IPS DF 6.9 (cell line): ENCODE data around the gene TAF8.

Experiments used
- DNase-seq: peaks from one replicate; pipeline ENCODE4 v3.0.0-alpha.2; 2013; ENCODE audit warnings: low read depth, low spot score
- H3K27ac ChIP-seq: one replicate; pipeline ENCODE4 v1.5.1; 2013; ENCODE audit warnings: low read length, control low read depth
- H3K27me3 ChIP-seq: 2 replicates; pipeline ENCODE4 v1.6.1; 2013; ENCODE audit warnings: mild to moderate bottlenecking, low read length; ENCODE audit not compliant: control insufficient read depth, insufficient read depth
- H3K36me3 ChIP-seq: 2 replicates; pipeline ENCODE4 v1.6.1; 2013; ENCODE audit warnings: low read length; ENCODE audit not compliant: control insufficient read depth, insufficient read depth
- H3K4me1 ChIP-seq: 2 replicates; pipeline ENCODE4 v1.6.1; 2013; ENCODE audit warnings: low read length; ENCODE audit not compliant: control insufficient read depth, insufficient read depth
- H3K4me3 ChIP-seq: 2 replicates; pipeline ENCODE4 v1.5.1; 2013; ENCODE audit warnings: mild to moderate bottlenecking, low read length
- H3K9me3 ChIP-seq: 2 replicates; pipeline ENCODE4 v1.6.1; 2013; ENCODE audit warnings: low read length, inconsistent platforms; ENCODE audit not compliant: control insufficient read depth, insufficient read depth
- WGBS: extraction: QIAGEN DNeasy Blood & Tissue Kit; methylation state at CpG from one replicate; pipeline ENCODE4 v1.1.7; 2013; ENCODE audit warnings: mixed read lengths, missing lambda C conversion rate; ENCODE audit not compliant: insufficient read length, insufficient coverage; 5-methylcytosine and 5-hydroxymethylcytosine counted together

The TAF8 gene

DNA sequence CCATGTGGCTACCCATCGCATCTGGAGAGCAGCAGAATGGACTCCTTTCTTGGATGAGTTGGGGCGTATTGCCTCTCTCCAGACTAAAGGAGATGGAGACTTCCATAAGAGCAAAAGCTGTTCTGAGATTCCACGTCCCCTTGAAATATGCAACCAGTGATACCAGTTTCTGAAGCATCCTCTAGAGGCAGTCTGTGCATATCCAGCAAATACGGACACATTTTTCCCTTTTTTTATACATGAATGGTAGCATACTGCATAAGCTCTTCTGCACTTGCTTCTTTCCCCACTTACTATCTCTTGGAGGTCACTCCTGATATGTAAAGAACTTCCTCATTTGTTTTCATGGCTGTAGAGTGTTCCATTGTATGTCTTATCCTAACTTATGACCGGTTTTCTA, 34.6 kb downstream of the TAF8 start:
- no peaks in the 10 kb centered on the region; the same call in 1 of the 2 replicates for H3K27me3 ChIP-seq
- DNase-seq, result no peak
- H3K4me3 ChIP-seq, result no peak overlapping the region
- H3K27ac ChIP-seq, result no peak overlapping the region
- WGBS, result no CpG with 5 or more reads among the region's 5 CpGs
- H3K36me3 ChIP-seq, result no peaks in the 10 kb centered on the region
- no peaks in the 10 kb centered on the region for H3K9me3 ChIP-seq
- H3K4me1 ChIP-seq, result peaks cover 7% of the 10 kb centered on the region; the same call in 1 of the 2 replicates

DNA sequence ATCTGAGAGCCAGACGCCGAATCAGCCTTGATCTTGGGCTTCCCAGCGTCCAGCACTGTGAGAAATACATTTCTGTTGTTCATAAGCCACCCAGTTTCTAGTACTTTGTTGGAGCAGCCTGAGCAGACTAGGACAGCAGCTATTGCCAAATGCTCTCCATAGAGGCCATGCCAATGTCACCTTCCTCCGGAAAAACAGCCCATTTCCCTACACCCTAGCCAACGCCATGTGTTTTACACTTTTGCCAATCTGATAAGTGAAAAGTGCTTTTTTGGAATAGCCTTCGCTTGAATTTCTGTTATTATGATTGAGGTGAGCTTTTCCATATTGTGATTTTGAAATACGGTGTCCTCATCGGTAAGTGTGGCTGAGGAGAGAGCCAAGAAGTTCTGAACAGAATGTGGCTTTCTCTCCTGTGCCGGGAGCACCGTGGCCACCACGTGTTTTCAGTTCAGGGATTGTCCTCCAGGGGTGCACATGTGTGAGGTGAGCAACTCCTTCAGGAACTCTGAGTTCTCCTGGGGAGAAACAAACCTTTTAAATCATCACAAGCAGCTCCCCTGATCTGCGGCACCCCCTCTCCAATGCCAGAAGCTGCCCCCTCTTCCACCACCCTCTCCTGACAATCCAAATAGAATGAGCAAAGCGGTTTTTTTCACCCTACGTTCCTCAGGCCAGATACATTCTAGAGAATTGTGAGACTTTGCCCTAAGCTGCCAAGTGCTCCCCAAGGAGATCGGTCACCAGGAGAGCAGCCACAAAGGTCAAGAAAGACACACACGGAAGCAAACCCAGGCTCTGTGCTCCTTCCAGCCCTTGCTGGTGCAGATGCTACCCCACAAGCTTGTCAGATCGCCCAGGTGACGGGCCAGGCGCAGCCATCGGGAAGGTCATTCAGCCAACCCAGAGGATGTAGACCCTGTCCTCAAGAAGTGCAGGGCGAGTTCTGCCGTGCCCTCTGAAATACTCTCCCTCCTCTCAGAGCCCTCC, 36.0 kb downstream of the TAF8 start:
- WGBS, result no CpG with 5 or more reads among the region's 22 CpGs
- Histone ChIP-seq H3K4me1 (peaks cover 7% of the 10 kb centered on the region; the same call in 1 of the 2 replicates), H3K4me3 (no peak overlapping the region), H3K9me3 (no peaks in the 10 kb centered on the region), H3K27ac (no peak overlapping the region), H3K27me3 (no peaks in the 10 kb centered on the region; the same call in 1 of the 2 replicates), H3K36me3 (no peaks in the 10 kb centered on the region)
- no peak for DNase-seq

- WGBS, result no CpG with 5 or more reads among the region's 7 CpGs
- no peak for DNase-seq
- Histone ChIP-seq H3K9me3 (no peaks in the 10 kb centered on the region), H3K4me3 (no peak overlapping the region), H3K27me3 (0 out of 2 replicates have a peak, but pooled peaks cover 1% of the 10 kb centered on the region), H3K36me3 (no peaks in the 10 kb centered on the region), H3K27ac (no peak overlapping the region), H3K4me1 (peaks cover 7% of the 10 kb centered on the region; the same call in 1 of the 2 replicates)
These were observed 37.8 kb downstream of the TAF8 start for GRCh38 chr6:42088101-42088591.

- H3K4me3 ChIP-seq, result no peak overlapping the region
- no peak overlapping the region for H3K27ac ChIP-seq
- peaks cover 10% of the 10 kb centered on the region for H3K4me1 ChIP-seq
- H3K36me3 ChIP-seq, result no peaks in the 10 kb centered on the region
- H3K9me3 ChIP-seq, result no peaks in the 10 kb centered on the region
- 0 out of 2 replicates have a peak, but pooled peaks cover 1% of the 10 kb centered on the region for H3K27me3 ChIP-seq
- no peak for DNase-seq
- no CpG with 5 or more reads among the region's 10 CpGs for WGBS
These were observed 40.7 kb downstream of the TAF8 start for GRCh38 chr6:42090819-42091717.

DNA sequence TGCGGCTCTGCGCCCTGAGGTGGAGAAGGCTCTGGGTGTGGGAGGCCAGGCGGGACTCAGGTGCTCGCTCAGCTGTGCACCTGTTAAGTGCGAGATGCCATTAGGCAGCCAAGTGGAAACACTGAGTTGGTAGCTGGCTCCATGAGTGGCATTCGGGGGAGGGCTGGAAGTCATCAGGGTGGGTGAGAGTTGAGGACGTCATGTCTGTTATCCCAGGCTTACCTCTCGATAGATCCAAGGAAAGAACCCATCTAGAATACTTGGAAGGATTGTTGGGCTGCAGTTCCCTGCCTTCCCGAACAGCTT, 41.3 kb downstream of the TAF8 start:
- H3K4me3 ChIP-seq, result no peak overlapping the region
- no peak overlapping the region for H3K27ac ChIP-seq
- 0 out of 2 replicates have a peak, but pooled peaks cover 1% of the 10 kb centered on the region for H3K27me3 ChIP-seq
- WGBS, result no CpG with 5 or more reads among the region's 9 CpGs
- H3K4me1 ChIP-seq, result peaks cover 10% of the 10 kb centered on the region
- no peaks in the 10 kb centered on the region for H3K9me3 ChIP-seq
- no peak for DNase-seq
- H3K36me3 ChIP-seq, result no peaks in the 10 kb centered on the region

GRCh38 chr6:42093582-42094329, 43.4 kb downstream of the TAF8 start:
- no peak for DNase-seq
- no CpG with 5 or more reads among the region's 10 CpGs for WGBS
- H3K9me3 ChIP-seq, result no peaks in the 10 kb centered on the region
- peaks cover 3% of the 10 kb centered on the region for H3K4me1 ChIP-seq
- no peak overlapping the region for H3K4me3 ChIP-seq
- no peaks in the 10 kb centered on the region for H3K36me3 ChIP-seq
- peaks cover 1% of the 10 kb centered on the region; the same call in 1 of the 2 replicates for H3K27me3 ChIP-seq
- H3K27ac ChIP-seq, result no peak overlapping the region

GRCh38 chr6:42095094-42095493, 44.8 kb downstream of the TAF8 start:
- DNase-seq, result no peak

GRCh38 chr6:42095776-42096541, 45.6 kb downstream of the TAF8 start:
- Histone ChIP-seq H3K27me3 (peaks cover 1% of the 10 kb centered on the region; the same call in 1 of the 2 replicates), H3K9me3 (no peaks in the 10 kb centered on the region), H3K4me3 (no peak overlapping the region), H3K4me1 (peaks cover 3% of the 10 kb centered on the region), H3K36me3 (no peaks in the 10 kb centered on the region), H3K27ac (no peak overlapping the region)
- no peak for DNase-seq
- WGBS, result no CpG with 5 or more reads among the region's 10 CpGs

More at GRCh38 chr6:42095094-42095493, 44.8 kb downstream of the TAF8 start:
- no peaks in the 10 kb centered on the region for H3K9me3 ChIP-seq
- H3K4me3 ChIP-seq, result no peak overlapping the region
- H3K36me3 ChIP-seq, result no peaks in the 10 kb centered on the region
- peaks cover 3% of the 10 kb centered on the region for H3K4me1 ChIP-seq
- H3K27me3 ChIP-seq, result peaks cover 1% of the 10 kb centered on the region; the same call in 1 of the 2 replicates
- H3K27ac ChIP-seq, result no peak overlapping the region
- no CpG with 5 or more reads among the region's 1 CpG for WGBS

GRCh38 chr6:42099340-42100028, 49.2 kb downstream of the TAF8 start:
- Histone ChIP-seq H3K4me3 (no peak overlapping the region), H3K4me1 (no peaks in the 10 kb centered on the region), H3K27ac (no peak overlapping the region), H3K36me3 (peaks cover 10% of the 10 kb centered on the region; the same call in 1 of the 2 replicates), H3K27me3 (no peaks in the 10 kb centered on the region; the same call in 1 of the 2 replicates), H3K9me3 (no peaks in the 10 kb centered on the region)
- no CpG with 5 or more reads among the region's 13 CpGs for WGBS
- DNase-seq, result no peak
